NT2/D1 (cell line): ENCODE measurements around the gene HINFP.

Experiments
- SUZ12 ChIP-seq: IDR thresholded peaks from 2 replicates; pipeline ENCODE4 v1.6.1; 2011; ENCODE audit not compliant: insufficient read length, insufficient read depth; ENCODE audit errors: extremely low read depth
- YY1 ChIP-seq: IDR thresholded peaks from 2 replicates; pipeline ENCODE4 v1.6.1; 2011; ENCODE audit not compliant: insufficient read length, insufficient read depth
- ZNF274 ChIP-seq: IDR thresholded peaks from 2 replicates; pipeline ENCODE4 v1.6.1; 2011; ENCODE audit warnings: mild to moderate bottlenecking, low read depth, low read length

GRCh38 chr11:119179342-119179741 is 58.0 kb downstream of the HINFP start:
- no peak for TF ChIP-seq ZNF274
- TF ChIP-seq YY1 = no peak
- TF ChIP-seq SUZ12 = no peak
